ENCODE results near the gene ATP6V0A4.

DNA sequence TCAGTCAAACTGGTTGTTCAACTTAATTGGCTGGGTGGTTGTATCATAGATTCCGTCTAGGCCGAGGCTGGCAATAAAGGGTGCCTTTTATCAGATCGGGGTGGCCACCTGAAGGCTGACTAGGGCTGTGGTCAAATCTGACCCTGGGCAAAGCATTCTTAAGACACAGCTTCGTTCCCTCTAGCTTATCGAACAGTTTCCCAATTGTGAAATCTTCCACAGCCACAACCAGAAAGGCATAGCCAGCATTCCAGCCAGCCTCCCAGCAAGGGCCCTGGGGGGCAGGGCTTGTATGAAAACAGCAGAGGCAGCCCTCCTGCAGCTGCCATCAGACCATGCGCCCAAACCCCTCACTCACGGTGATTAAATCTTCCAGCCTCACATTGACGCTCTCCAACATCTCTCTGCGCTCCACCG is 42.7 kb downstream of the ATP6V0A4 start:
- TF ChIP-seq, protein P1, sequence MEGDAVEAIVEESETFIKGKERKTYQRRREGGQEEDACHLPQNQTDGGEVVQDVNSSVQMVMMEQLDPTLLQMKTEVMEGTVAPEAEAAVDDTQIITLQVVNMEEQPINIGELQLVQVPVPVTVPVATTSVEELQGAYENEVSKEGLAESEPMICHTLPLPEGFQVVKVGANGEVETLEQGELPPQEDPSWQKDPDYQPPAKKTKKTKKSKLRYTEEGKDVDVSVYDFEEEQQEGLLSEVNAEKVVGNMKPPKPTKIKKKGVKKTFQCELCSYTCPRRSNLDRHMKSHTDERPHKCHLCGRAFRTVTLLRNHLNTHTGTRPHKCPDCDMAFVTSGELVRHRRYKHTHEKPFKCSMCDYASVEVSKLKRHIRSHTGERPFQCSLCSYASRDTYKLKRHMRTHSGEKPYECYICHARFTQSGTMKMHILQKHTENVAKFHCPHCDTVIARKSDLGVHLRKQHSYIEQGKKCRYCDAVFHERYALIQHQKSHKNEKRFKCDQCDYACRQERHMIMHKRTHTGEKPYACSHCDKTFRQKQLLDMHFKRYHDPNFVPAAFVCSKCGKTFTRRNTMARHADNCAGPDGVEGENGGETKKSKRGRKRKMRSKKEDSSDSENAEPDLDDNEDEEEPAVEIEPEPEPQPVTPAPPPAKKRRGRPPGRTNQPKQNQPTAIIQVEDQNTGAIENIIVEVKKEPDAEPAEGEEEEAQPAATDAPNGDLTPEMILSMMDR (conservative IDR thresholded peaks at IDR 0.05; ENCODE audit: low read depth, low read length), result no peak
- no peak for TF ChIP-seq EZH2 (IDR thresholded peaks at IDR 0.05; ENCODE audit: low read length, unreplicated experiment)
- no peak for TF ChIP-seq EZH2phosphoT487 (IDR thresholded peaks at IDR 0.05; ENCODE audit: borderline replicate concordance, low read length)

Measured in PC-3 (cell line).